Progenitor cell of endocrine pancreas (in vitro differentiated cells): Measurements from ENCODE around the gene ACTN3. TPM values are rescaled to one million over a fixed set of nuclear protein-coding genes. Genes with fewer than 3 reads are reported as not detected.
"Not testable (repeated sequence)": the region's sequence is repeated elsewhere in the genome, so short reads cannot be mapped to it uniquely, and the experiment has no call there.

Experiments used
- DNase-seq: peaks from one replicate; pipeline ENCODE4 v3.0.0; 2021; ENCODE audit warnings: low spot score; ENCODE audit not compliant: unreplicated experiment
- H3K27ac Mint-ChIP-seq: 2 replicates; pipeline ENCODE4 v1.8.0; 2021; ENCODE audit warnings: mild to moderate bottlenecking, moderate library complexity, mixed read lengths
- H3K27me3 Mint-ChIP-seq: 2 replicates; pipeline ENCODE4 v1.8.0; 2021; ENCODE audit warnings: mixed read lengths
- H3K36me3 Mint-ChIP-seq: 2 replicates; pipeline ENCODE4 v1.8.0; 2022; ENCODE audit warnings: mixed read lengths; ENCODE audit not compliant: insufficient read depth
- H3K4me1 Mint-ChIP-seq: 2 replicates; pipeline ENCODE4 v1.8.0; 2021; ENCODE audit warnings: low read depth, mixed read lengths
- H3K4me3 Mint-ChIP-seq: 2 replicates; pipeline ENCODE4 v1.8.0; 2021; ENCODE audit warnings: low read depth, mild to moderate bottlenecking, moderate library complexity, mixed read lengths
- H3K9me3 Mint-ChIP-seq: 2 replicates; pipeline ENCODE4 v1.8.0; 2021; ENCODE audit warnings: low read depth, mixed read lengths
- total RNA-seq: library from RNA; stranded (reverse); gene quantifications from 2 replicates; pipeline ENCODE4 v1.2.1, GENCODE V29; 2021
- TF ChIP-seq, protein P1 (sequence below): fragments of 200-600 bp; sonication (generic); IDR thresholded peaks from one replicate; pipeline ENCODE4 v1.5.0; 2021; ENCODE audit warnings: antibody characterized with exemption, mild to moderate bottlenecking; ENCODE audit not compliant: unreplicated experiment

ACTN3 gene
- total RNA-seq, 1 donor from 2014 or later = 0.43 TPM

- Mint-ChIP-seq H3K36me3 (peaks cover 1% of the 10 kb centered on the region), H3K27me3 (no peaks in the 10 kb centered on the region), H3K9me3 (peaks cover 16% of the 10 kb centered on the region), H3K4me1 (no peaks in the 10 kb centered on the region), H3K27ac (peak overlapping the region; percentile 31), H3K4me3 (no peak overlapping the region)
- TF ChIP-seq, protein P1, sequence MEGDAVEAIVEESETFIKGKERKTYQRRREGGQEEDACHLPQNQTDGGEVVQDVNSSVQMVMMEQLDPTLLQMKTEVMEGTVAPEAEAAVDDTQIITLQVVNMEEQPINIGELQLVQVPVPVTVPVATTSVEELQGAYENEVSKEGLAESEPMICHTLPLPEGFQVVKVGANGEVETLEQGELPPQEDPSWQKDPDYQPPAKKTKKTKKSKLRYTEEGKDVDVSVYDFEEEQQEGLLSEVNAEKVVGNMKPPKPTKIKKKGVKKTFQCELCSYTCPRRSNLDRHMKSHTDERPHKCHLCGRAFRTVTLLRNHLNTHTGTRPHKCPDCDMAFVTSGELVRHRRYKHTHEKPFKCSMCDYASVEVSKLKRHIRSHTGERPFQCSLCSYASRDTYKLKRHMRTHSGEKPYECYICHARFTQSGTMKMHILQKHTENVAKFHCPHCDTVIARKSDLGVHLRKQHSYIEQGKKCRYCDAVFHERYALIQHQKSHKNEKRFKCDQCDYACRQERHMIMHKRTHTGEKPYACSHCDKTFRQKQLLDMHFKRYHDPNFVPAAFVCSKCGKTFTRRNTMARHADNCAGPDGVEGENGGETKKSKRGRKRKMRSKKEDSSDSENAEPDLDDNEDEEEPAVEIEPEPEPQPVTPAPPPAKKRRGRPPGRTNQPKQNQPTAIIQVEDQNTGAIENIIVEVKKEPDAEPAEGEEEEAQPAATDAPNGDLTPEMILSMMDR = no peak
- DNase-seq = no peak
Measured at GRCh38 chr11:66586136-66586535, 39.4 kb downstream of the ACTN3 start.

DNA sequence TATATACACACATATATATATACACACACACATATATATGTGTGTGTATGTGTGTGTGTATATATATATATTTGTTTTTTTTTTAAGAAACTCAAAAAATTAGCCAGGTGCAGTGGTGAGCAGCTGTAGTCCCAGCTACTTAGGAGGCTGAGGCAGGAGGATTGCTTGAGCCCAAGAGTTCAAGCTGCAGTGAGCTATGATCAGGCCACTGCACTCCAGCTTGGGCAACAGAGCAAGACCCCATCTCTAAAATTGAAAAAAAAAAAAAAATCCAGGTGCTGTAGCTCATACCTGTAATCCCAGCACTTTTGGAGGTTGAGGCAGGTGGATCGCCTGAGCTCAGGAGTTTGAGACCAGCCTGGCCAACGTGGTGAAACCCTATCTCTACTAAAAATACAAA is 42.6 kb downstream of the ACTN3 start:
- H3K4me3 Mint-ChIP-seq, H3K4me1 Mint-ChIP-seq, H3K36me3 Mint-ChIP-seq, H3K27me3 Mint-ChIP-seq, DNase-seq, H3K27ac Mint-ChIP-seq: not testable (repeated sequence)
- H3K9me3 Mint-ChIP-seq = peaks cover 17% of the 10 kb centered on the region

- Mint-ChIP-seq H3K4me1 (peaks cover 6% of the 10 kb centered on the region), H3K9me3 (peaks cover 17% of the 10 kb centered on the region), H3K36me3 (peaks cover 8% of the 10 kb centered on the region), H3K27ac (no peak overlapping the region), H3K27me3 (no peaks in the 10 kb centered on the region), H3K4me3 (peak overlapping the region; percentile 26)
- TF ChIP-seq, protein P1 = no peak
- no peak for DNase-seq
Measured at GRCh38 chr11:66589996-66590675, 43.4 kb downstream of the ACTN3 start.

DNA sequence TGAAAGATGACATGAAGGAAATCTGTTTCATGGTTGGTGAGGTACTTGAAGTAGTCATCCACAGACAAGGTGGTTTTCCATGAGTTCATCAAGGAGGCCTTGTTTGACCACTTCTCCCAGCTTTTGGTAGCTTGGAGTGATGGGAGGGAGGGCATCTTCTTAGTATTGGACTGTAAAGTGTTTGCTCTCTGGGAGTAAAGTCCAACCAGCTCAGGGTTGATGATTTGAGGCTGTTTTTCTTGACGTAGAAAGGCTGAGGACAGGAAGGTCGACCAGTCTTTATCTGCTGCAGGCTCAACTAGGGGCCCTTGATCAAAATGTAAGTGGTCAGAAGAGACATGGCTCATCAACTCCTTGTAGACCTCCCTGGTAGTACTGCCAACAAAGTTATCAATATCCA is 44.5 kb downstream of the ACTN3 start:
- Mint-ChIP-seq H3K4me3 (no peak overlapping the region), H3K9me3 (peaks cover 17% of the 10 kb centered on the region), H3K27me3 (no peaks in the 10 kb centered on the region), H3K4me1 (peaks cover 7% of the 10 kb centered on the region), H3K27ac (no peak overlapping the region), H3K36me3 (peaks cover 8% of the 10 kb centered on the region)
- no peak for DNase-seq
- TF ChIP-seq, protein P1 = no peak

DNA sequence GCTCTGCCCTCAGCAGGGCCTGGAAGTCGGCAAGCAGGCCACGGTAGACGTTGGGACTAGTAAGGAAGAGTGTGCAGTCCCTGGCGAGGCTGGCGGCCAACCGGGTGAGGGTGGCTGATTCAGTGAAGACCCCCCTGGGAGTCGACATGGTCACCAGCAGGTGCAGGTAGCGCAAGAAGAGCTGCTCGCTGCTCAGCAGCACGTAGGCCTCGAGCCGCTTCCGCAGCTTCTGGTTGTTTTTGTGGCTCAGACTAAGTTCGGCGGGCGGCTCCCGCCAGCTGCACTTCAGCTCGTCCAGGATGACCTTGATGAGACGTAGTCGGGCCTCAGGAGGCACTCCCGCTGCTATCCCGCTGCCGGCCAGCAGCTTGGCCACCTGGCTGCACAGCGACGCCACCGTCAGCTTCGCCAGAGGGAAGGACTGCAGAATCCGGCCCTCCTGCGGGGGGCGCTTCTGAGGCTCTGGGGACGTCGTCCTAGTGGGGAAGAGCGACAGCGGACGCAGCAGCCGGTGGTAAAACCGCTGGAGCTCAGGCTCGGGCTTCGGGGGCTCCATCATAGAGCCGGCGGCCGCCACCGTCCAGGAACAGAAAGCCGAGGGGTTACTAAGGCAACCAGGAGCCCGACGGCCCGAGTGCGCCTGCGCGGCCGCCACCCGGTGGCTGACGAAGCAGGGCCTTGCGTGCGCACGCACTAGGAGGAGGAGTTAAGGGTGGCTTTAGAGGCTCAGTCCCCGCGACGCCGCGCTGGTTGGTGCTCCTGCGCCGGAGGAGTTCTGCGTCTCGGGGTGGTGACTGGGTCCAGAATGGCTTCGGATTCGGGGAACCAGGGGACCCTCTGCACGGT is 46.0 kb downstream of the ACTN3 start, which contains the start of the genes CCDC87 and CCS:
Gene CCDC87 (minus strand): TSS at position 607 of the 846 bp plus-strand sequence. CDS start 48 bp downstream, at position 559.
Gene CCS (plus strand): TSS at position 729 of the 846 bp plus-strand sequence. CDS start 77 bp downstream, at position 806.
- Mint-ChIP-seq H3K36me3 (peaks cover 8% of the 10 kb centered on the region), H3K27me3 (no peaks in the 10 kb centered on the region)

More for the DNA sequence above, 46.0 kb downstream of the ACTN3 start, which contains the start of the genes CCDC87 and CCS:
- Mint-ChIP-seq H3K4me3 (peak within 1 kb of the TSS; percentile 98), H3K27ac (peak within 1 kb of the TSS; percentile 87), H3K4me1 (peaks cover 7% of the 10 kb centered on the region), H3K9me3 (peaks cover 15% of the 10 kb centered on the region)
- DNase-seq = peak; percentile 91
- TF ChIP-seq, protein P1 = peak; percentile 63
